HG02973 (cell line): Measurements from ENCODE around the gene TMC4.
A peak's percentile ranks its signal among the peaks of the same experiment; 100 is the strongest.
"Not testable (repeated sequence)": the region's sequence is repeated elsewhere in the genome, so short reads cannot be mapped to it uniquely, and the experiment has no call there.

ENCODE experiments used
- ATAC-seq: cut with Tn5 transposase; IDR thresholded peaks from one replicate; pipeline ENCODE4 v1.9.1; 2021; ENCODE audit warnings: moderate library complexity; ENCODE audit not compliant: unreplicated experiment

TMC4 gene, protein sequence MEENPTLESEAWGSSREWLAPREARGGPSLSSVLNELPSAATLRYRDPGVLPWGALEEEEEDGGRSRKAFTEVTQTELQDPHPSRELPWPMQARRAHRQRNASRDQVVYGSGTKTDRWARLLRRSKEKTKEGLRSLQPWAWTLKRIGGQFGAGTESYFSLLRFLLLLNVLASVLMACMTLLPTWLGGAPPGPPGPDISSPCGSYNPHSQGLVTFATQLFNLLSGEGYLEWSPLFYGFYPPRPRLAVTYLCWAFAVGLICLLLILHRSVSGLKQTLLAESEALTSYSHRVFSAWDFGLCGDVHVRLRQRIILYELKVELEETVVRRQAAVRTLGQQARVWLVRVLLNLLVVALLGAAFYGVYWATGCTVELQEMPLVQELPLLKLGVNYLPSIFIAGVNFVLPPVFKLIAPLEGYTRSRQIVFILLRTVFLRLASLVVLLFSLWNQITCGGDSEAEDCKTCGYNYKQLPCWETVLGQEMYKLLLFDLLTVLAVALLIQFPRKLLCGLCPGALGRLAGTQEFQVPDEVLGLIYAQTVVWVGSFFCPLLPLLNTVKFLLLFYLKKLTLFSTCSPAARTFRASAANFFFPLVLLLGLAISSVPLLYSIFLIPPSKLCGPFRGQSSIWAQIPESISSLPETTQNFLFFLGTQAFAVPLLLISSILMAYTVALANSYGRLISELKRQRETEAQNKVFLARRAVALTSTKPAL

DNA sequence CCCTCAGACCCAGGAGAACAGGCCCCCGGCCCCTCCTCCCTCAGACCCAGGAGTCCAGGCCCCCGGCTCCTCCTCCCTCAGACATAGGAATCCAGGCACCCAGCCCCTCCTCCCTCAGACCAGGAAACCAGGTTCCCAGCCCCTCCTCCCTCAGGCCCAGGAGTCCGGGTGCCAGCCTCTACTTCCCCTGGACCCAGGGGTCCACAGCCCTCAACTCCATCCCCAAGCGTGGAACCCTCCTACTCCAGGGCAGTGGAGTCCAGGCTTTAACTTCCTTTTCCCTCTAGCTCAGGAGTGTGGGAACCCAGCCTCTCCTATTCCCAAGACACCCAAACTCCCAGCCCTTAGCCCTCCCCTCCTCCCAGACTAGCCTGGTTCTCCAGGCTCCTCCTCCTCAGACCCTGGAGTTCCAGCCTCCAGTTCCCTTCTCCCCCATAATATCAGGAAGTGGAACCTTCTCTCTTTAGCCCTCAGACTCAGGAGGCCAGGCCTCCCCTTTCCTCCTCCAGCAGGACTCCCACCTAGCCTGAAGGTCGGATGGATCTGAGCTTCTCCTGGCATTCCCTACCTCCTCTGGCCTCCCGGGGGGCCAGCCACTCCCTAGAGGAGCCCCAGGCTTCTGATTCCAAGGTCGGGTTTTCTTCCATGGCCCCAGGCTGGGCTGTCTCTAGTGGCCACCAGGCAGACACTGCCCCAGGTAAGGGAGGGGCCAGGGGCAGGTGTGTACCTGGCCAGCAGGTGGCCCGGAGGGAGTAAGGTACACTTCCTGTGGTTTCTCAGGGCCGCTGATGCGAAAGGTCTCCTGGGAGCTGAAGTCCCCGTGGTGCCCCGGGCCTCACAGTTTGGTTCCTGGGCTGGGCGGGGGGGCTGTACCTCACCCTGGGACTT is at the start of gene TMC4:
Gene TMC4 (minus strand): TSS at position 690 of the 888 bp plus-strand sequence. CDS start 43 bp downstream, at position 647.
- no peak for ATAC-seq

DNA sequence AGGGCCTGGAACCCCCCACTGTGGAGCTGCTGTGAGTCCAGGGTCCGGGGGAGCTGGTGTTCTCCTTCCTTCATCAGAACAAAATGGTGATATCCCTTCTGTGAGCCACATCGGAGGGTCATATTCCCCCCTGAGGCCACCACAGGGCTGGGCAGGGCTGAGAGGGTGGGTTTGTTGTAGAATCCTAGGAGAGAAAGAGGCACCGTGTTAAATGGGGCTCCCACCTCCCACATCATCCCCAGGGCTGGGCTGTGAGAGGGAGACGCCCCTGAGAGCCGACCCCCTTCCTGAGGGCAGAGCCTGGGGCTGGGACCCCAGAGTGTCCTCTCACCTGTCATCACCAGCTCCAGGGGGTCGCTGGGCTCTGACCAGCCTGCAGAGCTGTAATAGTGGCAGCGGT is 49.0 kb upstream of the TMC4 start:
- not testable (repeated sequence) for ATAC-seq

DNA sequence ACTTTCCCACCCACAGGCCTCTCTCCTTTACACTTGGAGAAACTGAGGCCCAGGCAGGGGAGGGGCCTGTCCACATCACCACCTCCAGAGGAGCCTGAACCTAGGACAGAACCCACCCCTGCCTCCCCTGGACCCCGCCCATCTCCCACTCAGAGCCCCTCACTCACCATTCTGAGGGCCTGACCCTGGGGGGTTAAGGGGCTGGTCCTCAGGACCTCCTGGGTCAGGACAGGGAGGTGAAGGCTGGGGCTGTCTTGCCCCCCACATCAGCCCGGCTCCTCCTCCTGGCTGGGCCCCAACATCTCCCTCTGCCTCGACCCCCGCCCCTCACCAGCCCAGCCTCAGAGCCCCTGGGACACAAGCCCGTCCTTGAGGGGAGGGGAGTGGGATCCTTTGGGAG is 46.7 kb upstream of the TMC4 start:
- not testable (repeated sequence) for ATAC-seq

DNA sequence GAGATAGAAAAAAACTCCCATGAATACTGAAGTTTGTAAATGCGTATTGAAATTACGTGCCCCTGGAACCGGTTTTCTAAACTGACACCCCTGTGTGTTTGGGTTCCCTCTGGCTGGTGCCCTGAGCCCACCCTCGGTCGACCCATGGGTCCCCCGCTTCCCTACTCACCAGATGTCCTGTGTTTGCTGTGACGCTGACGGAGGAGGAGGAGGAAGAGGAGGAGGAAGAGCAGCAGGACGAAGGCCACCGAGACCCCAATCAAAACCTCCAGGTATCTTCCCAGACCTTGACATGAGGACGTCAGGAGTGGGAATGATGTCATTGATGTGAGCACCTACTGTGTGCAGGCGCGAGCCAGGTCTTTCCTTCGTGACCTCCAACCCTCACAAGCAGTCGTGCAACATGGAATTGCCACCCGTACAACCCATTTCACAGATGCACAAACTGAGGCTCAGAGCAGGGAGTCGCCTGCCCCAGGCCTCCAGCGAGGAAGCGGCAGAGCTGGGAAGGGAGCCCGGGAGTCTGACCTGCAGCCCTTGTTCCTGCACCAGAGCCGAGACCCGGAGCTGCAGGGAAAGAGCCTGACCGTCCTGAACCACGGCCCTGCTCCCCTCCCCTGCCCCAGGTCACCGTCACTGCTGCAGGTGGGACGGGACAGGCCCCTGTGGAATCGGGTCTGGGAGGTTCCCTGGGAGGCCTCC is 46.2 kb upstream of the TMC4 start:
- no peak for ATAC-seq

DNA sequence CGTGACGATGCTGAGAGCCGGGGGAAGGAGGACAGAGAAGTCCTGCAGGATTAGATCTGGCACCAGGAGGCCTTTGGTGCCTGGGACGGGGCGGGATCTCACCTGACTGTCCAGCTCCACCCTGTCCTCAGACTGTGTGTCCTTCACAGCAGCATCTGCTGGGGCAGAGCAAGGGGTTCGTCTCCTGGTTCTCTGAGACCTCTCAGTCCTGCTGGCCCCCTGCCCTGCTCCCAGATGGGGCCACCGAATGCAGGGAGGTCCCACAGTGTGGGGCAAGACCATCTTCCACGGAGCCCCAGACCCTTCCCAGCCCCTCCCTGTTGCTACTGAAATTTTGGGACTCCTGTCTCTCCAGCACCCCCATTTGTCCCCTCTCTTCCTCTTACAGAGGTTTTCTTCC is 45.3 kb upstream of the TMC4 start:
- no peak for ATAC-seq

DNA sequence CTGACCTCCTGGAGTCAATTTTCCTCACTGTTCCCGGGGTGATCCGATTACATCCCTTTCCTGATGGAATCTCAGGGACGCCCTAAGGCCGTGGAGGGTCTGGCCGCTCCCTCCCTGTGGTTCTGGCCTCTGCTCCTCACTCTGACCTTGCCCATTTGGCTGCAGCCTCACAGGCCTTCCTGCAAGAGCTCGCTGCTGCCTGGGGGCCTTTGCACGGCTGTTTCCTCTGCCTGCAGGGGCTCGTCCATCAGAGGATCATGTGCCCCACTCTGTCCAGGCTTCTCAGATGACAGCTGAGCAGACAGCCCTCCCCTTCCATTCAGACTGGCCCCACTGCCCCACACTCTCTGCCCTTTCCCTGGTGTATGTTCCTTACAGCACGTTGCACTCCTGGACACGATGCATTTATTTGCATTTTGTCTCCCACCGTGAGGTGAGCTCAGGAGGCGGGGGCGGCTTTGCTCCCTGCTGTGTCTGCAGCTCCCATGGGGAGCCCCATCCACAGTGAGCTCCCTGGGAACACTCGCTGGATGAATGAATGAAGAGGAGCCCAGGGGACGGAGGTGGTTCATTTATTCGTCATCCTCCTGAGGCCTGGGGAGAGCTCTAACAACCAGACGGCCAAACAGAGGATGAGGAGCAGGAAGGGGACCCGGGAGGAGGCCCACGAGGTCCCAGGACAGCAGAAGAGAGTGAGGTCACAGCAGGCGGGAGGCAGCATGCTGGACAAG is 44.7 kb upstream of the TMC4 start:
- not testable (repeated sequence) for ATAC-seq

DNA sequence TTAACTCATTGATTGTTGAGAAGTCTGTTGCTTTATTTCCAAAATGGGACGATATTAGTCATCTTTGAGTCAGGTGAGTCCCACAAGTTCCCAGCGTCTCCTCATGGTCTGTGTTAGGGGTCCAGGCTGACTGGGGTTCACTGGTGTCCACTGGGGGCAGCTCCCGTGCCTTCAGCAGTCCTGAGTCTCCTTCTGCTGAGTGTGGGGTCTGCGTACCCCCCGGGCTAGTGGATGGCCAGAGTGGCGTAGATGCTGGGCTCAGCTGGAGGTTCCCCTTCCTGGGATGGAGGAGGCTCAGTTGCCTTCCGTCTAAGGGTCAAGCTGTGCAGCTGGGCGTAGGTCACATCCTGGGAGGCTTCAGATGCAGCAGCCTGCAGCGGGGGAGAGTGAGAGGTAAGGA is 43.9 kb upstream of the TMC4 start:
- no peak for ATAC-seq

DNA sequence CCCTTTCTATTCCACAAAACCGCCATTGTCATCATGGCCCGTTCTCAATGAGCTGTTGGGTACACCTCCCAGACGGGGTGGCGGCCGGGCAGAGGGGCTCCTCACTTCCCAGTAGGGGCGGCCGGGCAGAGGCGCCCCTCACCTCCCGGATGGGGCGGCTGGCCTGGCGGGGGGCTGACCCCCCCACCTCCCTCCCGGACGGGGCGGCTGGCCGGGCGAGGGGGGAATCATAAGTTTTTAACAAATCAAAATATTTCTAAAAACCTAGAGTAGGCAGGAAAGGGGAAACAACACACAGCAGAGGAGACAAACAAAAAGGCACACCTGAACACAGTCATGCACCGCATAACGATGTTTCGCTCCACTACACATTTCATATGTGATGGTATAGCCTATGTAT is 41.8 kb upstream of the TMC4 start:
- ATAC-seq = not testable (repeated sequence)

DNA sequence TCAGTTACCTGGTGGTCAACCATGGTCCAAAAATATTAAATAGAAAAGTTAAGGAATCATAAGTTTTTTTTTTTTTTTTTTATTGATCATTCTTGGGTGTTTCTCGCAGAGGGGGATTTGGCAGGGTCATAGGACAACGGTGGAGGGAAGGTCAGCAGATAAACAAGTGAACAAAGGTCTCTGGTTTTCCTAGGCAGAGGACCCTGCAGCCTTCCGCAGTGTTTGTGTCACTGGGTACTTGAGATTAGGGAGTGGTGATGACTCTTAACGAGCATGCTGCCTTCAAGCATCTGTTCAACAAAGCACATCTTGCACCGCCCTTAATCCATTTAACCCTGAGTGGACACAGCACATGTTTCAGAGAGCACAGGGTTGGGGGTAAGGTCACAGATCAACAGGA is 41.3 kb upstream of the TMC4 start:
- ATAC-seq = not testable (repeated sequence)

DNA sequence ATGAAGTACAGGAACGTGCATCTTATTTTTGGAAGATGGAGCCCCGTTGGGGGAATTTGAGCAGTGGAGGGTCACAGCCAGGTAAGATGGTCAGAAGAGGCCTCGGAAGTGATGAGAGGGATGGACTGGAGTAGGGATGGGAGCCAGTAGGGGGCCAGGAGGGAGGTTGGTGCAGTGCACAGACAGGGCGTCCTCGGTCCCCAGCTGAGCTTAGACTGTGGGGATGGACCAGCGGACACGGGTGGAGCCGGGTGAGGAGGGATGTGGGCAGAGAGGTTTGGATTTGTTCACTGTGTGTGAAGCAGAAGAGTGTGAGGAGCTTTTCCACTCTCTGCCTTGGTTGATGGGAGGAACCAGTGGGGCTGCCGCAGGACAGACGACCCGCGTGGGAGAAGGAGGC is 38.3 kb upstream of the TMC4 start:
- no peak for ATAC-seq

DNA sequence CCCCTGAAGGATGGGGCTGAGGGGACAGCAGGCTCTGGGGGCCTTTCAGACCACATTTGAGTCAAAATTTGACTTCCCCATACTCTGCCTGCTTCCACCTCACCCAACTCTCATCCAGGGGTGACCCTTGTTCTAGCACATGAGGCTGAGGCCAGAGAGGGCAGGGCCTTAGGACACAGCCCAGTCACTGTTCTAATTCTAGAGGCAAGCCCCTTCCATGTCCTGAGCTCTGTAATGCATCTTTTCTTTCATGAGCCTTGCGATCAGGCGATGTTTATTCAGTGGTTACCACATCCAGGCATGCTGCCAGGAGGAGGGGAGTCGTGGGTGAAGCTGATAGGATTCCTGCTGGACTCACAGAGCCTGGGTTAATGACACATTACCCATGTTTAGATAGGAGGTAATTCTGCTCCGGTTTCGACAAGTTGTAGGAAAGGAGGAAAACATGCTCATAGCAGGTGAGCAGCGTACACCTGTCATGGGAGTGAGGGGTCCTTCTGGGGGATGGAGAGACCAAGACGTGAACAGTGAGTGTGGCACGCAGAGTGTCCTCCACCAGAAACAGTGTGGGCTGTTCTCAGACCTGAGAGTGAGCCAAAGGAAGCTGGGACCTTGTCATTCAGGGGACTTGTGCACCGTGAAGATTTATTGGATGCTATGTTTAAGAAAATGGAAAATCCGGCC is 37.0 kb upstream of the TMC4 start:
- no peak for ATAC-seq

DNA sequence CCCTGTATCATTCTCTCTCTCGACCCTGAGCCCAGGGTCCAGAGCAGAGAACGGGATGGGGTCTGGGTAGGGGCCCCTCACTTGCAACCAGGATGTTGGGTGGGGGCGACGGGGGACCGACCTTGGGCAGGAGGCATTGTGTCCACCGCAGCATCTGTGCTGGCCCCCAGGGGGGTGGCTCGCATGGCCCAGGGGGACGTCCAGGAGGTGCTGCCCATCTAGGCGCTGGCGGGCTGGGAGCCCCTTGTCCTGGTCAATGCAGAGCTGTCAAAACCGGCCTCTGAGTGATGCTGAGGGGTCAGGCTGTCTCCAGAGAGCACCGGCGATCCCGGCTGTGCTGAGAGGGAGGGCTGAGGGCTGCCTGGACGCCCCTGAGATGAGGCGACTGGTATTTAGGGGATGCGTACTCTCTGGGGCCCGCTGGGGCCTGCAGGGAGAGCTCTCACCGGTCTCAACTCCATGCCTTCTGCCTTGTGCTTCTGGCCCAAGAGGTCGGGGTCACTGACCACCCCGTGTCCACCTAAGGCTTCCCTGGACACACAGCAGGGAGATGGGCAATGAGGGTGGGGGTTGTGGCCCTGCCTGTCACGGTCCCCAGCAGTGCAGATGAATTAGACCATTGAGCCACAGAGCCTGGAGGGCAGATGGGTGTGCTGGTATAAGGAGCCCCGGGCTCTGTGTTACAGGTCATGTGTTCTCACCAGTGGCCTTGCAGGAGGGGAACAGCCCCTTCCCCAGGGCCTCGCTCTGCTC is 36.3 kb upstream of the TMC4 start:
- no peak for ATAC-seq

DNA sequence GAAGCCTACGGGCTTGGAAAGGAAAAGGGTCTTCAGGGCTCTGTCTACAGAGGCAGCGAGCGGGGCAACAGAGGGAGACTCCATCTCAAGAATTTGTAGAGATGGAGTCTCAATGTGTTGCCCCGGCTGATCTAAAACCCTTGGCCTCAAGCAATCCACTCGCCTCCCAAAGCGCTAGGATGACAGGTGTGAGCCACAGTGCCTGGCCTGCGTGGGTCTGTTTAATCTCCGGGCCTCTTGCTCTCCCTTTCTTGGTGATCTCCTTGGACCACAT is 35.8 kb upstream of the TMC4 start:
- ATAC-seq = no peak

DNA sequence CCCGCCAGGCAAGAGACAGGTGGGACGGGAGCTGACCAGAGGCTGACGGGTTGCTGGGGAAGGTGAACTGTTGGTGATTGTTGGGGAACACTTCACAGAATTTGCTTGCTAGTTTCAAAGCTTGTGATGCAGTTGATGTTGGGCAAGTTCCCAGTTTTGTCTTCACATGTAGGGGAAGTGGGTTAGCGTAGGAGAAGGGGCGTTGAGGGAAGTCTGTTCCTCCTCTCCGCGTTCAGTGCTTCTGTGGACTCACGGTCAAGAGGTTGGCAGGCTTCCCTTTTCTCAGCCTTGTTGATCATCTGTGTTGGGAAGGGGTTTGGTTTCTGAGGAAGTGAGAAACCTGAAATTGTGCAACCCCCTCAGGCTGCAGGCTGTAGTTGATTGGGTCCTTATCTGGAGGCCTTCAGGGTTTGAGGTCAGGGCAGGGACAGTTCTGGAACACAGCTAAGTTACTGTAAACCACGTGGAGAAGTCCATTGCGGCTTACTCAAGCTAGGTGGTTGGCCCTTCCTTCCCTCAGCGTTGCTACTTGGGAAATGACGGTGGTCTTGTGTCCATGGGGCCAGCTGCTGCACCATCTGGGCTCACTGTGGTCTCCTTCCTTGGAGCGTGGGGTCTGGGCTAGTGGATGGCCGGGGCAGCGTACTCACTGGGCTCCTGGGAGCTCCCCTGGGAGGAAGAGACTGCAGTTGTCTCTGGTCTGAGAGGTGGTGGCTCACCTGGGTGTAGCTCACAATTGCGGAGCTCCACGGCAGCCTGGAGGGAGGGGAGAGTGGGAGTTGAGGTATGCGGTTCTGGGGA is 35.2 kb upstream of the TMC4 start:
- peak; percentile 43 for ATAC-seq

DNA sequence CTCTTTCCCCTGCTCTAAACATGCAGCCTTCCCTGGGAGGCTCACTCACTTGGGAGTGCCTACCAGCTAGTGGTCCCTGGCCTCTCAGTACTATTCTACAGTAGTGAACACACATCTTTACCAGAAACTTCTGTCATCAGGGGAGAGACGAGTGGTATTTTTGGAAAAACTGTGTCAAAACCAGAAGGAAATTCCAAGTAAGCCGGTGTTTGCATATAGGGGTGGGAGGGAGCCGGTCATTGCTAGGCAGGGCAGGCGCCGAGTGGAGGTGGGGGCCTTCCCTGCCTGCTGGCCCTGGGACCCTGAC is 34.7 kb upstream of the TMC4 start:
- no peak for ATAC-seq

DNA sequence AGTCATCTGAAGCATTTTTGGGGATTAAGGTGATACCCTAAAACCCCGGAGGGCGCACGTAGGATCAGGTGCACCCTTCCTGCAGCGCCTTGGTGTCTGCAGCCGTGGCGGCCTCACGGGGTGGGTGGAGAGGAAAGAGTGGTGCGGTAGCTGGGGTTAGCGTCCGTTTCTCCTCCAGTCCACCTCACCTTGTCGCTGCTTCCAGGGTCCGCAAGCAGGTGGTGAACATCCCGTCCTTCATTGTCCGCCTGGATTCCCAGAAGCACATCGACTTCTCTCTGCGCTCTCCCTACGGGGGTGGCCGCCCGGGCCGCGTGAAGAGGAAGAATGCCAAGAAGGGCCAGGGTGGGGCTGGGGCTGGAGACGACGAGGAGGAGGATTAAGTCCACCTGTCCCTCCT is 34.2 kb upstream of the TMC4 start:
- not testable (repeated sequence) for ATAC-seq

DNA sequence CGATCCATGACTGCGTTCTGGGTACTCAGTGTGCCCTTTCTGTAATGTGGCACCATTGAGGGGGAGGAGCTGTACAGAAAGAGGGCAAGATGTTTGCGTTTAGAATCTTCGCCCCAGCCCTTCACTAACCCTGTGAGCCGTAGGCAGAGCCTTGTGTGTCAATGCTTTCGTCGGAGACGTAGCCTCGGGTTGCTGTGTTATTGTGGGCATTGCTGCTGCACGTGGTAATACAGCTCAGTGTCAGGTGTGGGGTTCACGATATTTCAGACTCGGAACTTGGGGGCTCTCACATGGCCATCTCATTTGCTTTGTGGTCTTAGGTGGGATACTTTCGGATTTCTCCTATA is 33.8 kb upstream of the TMC4 start:
- no peak for ATAC-seq

DNA sequence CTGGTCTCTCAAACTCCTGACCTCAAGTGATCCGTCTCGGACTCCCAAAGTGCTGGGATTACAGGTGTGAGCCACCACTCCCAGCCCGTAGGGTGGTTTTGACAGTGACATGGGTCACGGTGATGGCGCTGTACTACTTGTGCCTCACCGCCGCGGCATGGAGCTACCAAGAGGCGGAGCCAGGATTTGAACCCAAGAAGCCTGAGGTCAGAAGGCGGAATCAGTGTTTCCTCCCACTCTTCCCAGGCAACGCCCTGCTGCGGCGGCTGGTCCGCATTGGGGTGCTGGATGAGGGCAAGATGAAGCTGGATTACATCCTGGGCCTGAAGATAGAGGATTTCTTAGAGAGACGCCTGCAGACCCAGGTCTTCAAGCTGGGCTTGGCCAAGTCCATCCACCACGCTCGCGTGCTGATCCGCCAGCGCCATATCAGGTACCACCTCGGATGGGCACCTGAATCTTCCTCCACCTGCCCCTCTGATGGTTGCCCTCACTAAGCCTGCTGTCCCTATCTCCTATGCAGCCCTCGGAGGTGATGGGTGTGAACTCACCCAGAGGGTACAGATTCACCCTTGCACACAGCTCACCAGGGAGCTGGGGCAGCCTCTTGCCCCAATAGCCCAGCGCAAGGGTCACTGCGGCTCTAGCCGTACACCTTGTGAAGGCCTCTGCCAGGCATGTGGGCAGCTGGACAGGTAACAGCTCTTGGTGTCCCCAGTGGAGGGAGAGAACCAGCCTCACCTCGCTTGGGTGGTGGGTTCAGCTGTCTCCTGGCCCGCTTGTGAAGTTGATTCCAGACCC is 33.3 kb upstream of the TMC4 start:
- ATAC-seq = no peak
